ENCODE measurements around the gene CACNA1G. TPM values are rescaled to one million over a fixed set of nuclear protein-coding genes. Genes with fewer than 3 reads are reported as not detected.

Gene CACNA1G
- total and polyA plus RNA-seq, 9 of the 15 experiments (the other 6 are each of a cell fraction or from before 2014, with no cell fraction given): 0.01 TPM; not detected in 8

GRCh38 chr17:50629902-50630301 lies 69.4 kb downstream of the CACNA1G start:
- Histone ChIP-seq H3K9me3 (replicated peaks; ENCODE audit: control insufficient read depth, insufficient read depth, low read depth, low read length) (no peaks in the 10 kb centered on the region), H3K79me2 (ENCODE audit: control insufficient read depth, insufficient read depth, low read length) (no peaks in the 10 kb centered on the region), H3K4me2 (ENCODE audit: insufficient read depth, low read length) (no peak overlapping the region), H3K4me3 (no peak overlapping the region), H3K4me1 (replicated peaks in 1 of 2; ENCODE audit: control insufficient read depth in 2 of 2, insufficient read depth in 2 of 2, low read length in 2 of 2) (peaks cover 0 to 36% of the 10 kb centered on the region in 2 experiments; a peak in 4 of 5 replicates), H3K36me3 (ENCODE audit: control insufficient read depth, insufficient read depth, low read length) (no peaks in the 10 kb centered on the region), H3K27me3 (ENCODE audit: control insufficient read depth in 2 of 2, insufficient read depth in 2 of 2, low read length in 2 of 2) (peaks cover 27 to 66% of the 10 kb centered on the region in 2 experiments), H2AFZ (ENCODE audit: low read depth, low read length) (no peak overlapping the region), H3K9me1 (ENCODE audit: control insufficient read depth, insufficient read depth, low read length) (no peaks in the 10 kb centered on the region), H4K20me1 (replicated peaks; ENCODE audit: control insufficient read depth, insufficient read depth, low read length) (no peaks in the 10 kb centered on the region), H3K9ac (ENCODE audit: insufficient read depth in 1 of 2, low read depth in 2 of 2, low read length in 2 of 2) (no peak overlapping the region; a peak in 1 of 4 replicates), H3K27ac (ENCODE audit: extremely low read depth, low read depth, low read length) (no peak overlapping the region)
- WGBS (ENCODE audit: insufficient coverage, low coverage, missing lambda C conversion rate): 4% methylated on average over 6 of the region's 6 CpGs
- no peak for TF ChIP-seq ZNF655 (CRISPR knock-in tag; IDR thresholded peaks at IDR 0.05)
- no peak for TF ChIP-seq ZNF23 (CRISPR knock-in tag; IDR thresholded peaks at IDR 0.05)
- TF ChIP-seq SNRNP70 (optimal IDR thresholded peaks at IDR 0.05; ENCODE audit: low read depth, low read length): no peak
- TF ChIP-seq ZFX (CRISPR knock-in tag; IDR thresholded peaks at IDR 0.05): no peak
- peak; percentile 71 for TF ChIP-seq BCOR (IDR thresholded peaks at IDR 0.05)
- TF ChIP-seq ZFP36 (IDR thresholded peaks at IDR 0.05; ENCODE audit: low read depth, low read length, partially characterized antibody): peak; percentile 61
- TF ChIP-seq TRIM25 (IDR thresholded peaks at IDR 0.05; ENCODE audit: borderline replicate concordance): no peak
- peak in 1 of 2 experiments; percentile 61; a peak in 3 of 4 replicates for TF ChIP-seq KDM1A (IDR thresholded peaks at IDR 0.05)
- TF ChIP-seq E2F5 (CRISPR knock-in tag; IDR thresholded peaks at IDR 0.05): no peak
- ChIA-PET POLR2A (interaction anchor here (1.1 kb wide), 1 partner anchor 10 kb away, joined by 4 read pairs; no protein-coding TSS in a partner anchor), CTCF (ENCODE audit: low intra/inter-chr PET ratio) (interaction anchor here (2.0 kb wide), 1 partner anchor 51 kb away, joined by 9 read pairs; no protein-coding TSS in a partner anchor)
- in situ Hi-C loops (cut with MboI) (loop anchor here (5.0 kb wide), 1 partner anchor 83 kb away; the partner anchor contains the start of gene SPATA20), intact Hi-C loops (cut with micrococcal nuclease) (loop anchor here (5.0 kb wide), 1 partner anchor 67 kb away; no protein-coding TSS in a partner anchor)
- no peak for ATAC-seq
- BruUV-seq (replicated peaks): no TSS peak
- no peak for DNase-seq (ENCODE audit: extremely low read depth in 1 of 4, low spot score in 3 of 4)
- FAIRE-seq: no peak
